Immature natural killer cell (primary cell): ENCODE data around the gene RBM33. TPM values are rescaled to one million over a fixed set of nuclear protein-coding genes. Genes with fewer than 3 reads are reported as not detected.

Experiments used
- DNase-seq, 3 donors: peaks; one replicate each; pipeline ENCODE4 v3.0.0; 2022; ENCODE audit warnings: mixed read lengths in 1 of 3
- H3K27ac Mint-ChIP-seq, 6 donors: one replicate each; pipeline ENCODE4 v1.8.0; 2020; ENCODE audit warnings: mixed read lengths in 6 of 6, mild to moderate bottlenecking in 5 of 6, inconsistent platforms in 4 of 6, moderate library complexity in 3 of 6
- H3K27me3 Mint-ChIP-seq, 3 donors: one replicate each; pipeline ENCODE4 v1.8.0; 2020 to 2021; ENCODE audit warnings: low read depth in 3 of 3, mild to moderate bottlenecking in 3 of 3, mixed read lengths in 3 of 3, moderate library complexity in 3 of 3, inconsistent platforms in 1 of 3
- H3K36me3 Mint-ChIP-seq, 3 donors: one replicate each; pipeline ENCODE4 v1.8.0; 2020; ENCODE audit warnings: mixed read lengths in 3 of 3, inconsistent platforms in 2 of 3, mild to moderate bottlenecking in 2 of 3
- H3K4me1 Mint-ChIP-seq, 2 donors: one replicate each; pipeline ENCODE4 v1.8.0; 2020; ENCODE audit warnings: inconsistent platforms in 2 of 2, mild to moderate bottlenecking in 2 of 2, mixed read lengths in 2 of 2, moderate library complexity in 1 of 2
- H3K4me3 Mint-ChIP-seq, 5 donors: one replicate each; pipeline ENCODE4 v1.8.0; 2020; ENCODE audit warnings: mild to moderate bottlenecking in 5 of 5, mixed read lengths in 5 of 5, inconsistent platforms in 3 of 5, moderate library complexity in 3 of 5
- H3K9me3 Mint-ChIP-seq, 6 donors: one replicate each; pipeline ENCODE4 v1.8.0; 2020; ENCODE audit warnings: mild to moderate bottlenecking in 6 of 6, mixed read lengths in 6 of 6, inconsistent platforms in 4 of 6, moderate library complexity in 3 of 6
- polyA plus RNA-seq, 3 donors: library from polyadenylated mRNA; unstranded; fragments of 300-500 nt; fragmentation: Illumina TruSeq; gene quantifications; one replicate each; pipeline ENCODE4 v1.2.3, GENCODE V29; 2021

The RBM33 gene
- polyA plus RNA-seq, 3 donors from 2014 or later = 10.9 to 61.5 (median 28.3) TPM

DNA sequence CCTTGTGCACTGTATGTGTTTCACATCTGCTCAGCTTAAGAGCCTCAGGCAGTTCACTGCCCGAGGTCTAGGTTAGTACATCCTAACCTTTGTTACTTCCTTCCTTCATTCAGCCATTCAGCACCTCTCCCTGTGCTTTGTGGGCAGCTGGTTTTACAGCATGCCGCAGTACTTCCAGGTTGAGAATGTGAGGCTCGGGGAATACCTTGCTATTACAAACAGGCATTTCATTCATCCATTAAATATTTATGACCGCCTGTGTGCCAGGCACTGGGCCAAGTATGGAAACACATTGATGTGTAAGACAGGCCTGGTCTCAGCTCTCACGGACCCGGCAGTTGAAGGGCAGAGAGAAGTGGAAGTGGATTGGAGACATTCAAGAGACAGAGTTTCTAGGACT lies 85.4 kb downstream of the RBM33 start:
- H3K36me3 Mint-ChIP-seq = peaks cover 0 to 21% (median 5%) of the 10 kb centered on the region in 3 donors
- peaks cover 44 to 75% of the 10 kb centered on the region in 2 donors for H3K4me1 Mint-ChIP-seq
- peak overlapping the region in 3 of 6 donors; percentile 5 to 28 (median 14) for H3K27ac Mint-ChIP-seq
- DNase-seq = no peak
- peaks cover 0 to 2% (median 0%) of the 10 kb centered on the region in 3 donors for H3K27me3 Mint-ChIP-seq
- no peaks in the 10 kb centered on the region for H3K9me3 Mint-ChIP-seq
- H3K4me3 Mint-ChIP-seq = no peak overlapping the region

DNA sequence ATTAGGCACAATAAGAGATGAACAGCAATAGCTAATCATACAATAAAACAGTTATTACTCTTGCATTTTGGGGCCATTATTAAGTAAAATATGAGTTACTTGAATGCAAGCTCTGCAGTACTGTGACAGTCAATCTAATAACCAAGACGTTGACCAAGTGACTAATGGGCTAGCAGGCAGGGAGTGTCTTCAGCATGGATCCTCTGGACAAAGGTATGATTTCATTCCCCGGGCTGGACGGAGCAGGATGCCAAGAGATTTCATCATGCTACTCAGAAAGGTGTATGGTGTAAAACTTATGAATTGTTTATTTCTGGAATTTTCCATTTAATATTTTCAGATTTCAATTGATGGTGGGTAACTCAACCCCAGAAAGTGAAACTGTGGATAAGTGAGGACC lies 86.9 kb downstream of the RBM33 start:
- no peak overlapping the region for H3K4me3 Mint-ChIP-seq
- peaks cover 44 to 74% of the 10 kb centered on the region in 2 donors for H3K4me1 Mint-ChIP-seq
- peak overlapping the region in 4 of 6 donors; percentile 14 to 51 (median 32) for H3K27ac Mint-ChIP-seq
- DNase-seq = no peak
- no peaks in the 10 kb centered on the region for H3K9me3 Mint-ChIP-seq
- peaks cover 0 to 3% (median 2%) of the 10 kb centered on the region in 3 donors for H3K27me3 Mint-ChIP-seq
- peaks cover 0 to 17% (median 5%) of the 10 kb centered on the region in 3 donors for H3K36me3 Mint-ChIP-seq

DNA sequence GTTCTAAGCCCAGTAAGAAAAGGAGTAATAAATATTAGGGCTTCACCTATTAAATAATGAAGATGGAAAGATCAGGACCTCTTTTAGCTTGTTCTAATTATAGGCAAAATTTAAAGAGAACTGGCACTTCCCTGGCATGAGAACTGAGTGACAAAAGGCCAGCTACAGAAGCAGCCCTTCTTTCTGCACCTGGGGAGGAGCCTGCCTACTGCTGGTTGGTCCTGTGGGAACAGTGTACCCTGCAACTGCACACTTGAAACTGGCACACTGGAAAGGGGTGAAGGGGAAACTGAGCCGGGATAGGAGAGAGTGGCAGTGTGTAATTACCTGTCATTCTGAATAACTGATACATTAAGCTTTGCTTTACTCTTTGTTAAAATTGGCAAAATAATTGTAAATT lies 87.4 kb downstream of the RBM33 start:
- H3K27me3 Mint-ChIP-seq = peaks cover 0 to 3% (median 2%) of the 10 kb centered on the region in 3 donors
- H3K36me3 Mint-ChIP-seq = peaks cover 0 to 17% (median 5%) of the 10 kb centered on the region in 3 donors
- H3K27ac Mint-ChIP-seq = peak overlapping the region in 4 of 6 donors; percentile 14 to 51 (median 32)
- peaks cover 44 to 74% of the 10 kb centered on the region in 2 donors for H3K4me1 Mint-ChIP-seq
- DNase-seq = no peak
- no peaks in the 10 kb centered on the region for H3K9me3 Mint-ChIP-seq
- no peak overlapping the region for H3K4me3 Mint-ChIP-seq

DNA sequence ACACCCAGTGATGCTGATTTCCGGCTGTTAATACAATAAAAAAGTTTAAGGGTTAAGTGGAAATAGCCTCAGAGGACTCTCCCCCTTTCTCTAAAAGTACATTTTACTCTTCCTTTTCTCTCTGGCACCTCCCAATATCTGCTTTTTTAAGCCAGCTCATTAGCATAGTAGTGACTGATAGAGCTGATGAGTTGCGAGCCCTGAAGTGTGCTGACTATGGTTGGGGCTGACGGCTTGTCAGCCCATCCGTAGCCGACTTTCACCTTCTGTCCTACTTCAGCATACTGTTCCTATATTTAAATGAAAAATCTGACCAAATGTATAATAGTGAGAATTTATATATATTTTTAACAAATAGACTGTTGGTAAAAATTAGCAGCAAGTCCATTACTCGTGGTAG lies 87.8 kb downstream of the RBM33 start:
- peak overlapping the region in 1 of 5 donors; percentile 22 for H3K4me3 Mint-ChIP-seq

DNA sequence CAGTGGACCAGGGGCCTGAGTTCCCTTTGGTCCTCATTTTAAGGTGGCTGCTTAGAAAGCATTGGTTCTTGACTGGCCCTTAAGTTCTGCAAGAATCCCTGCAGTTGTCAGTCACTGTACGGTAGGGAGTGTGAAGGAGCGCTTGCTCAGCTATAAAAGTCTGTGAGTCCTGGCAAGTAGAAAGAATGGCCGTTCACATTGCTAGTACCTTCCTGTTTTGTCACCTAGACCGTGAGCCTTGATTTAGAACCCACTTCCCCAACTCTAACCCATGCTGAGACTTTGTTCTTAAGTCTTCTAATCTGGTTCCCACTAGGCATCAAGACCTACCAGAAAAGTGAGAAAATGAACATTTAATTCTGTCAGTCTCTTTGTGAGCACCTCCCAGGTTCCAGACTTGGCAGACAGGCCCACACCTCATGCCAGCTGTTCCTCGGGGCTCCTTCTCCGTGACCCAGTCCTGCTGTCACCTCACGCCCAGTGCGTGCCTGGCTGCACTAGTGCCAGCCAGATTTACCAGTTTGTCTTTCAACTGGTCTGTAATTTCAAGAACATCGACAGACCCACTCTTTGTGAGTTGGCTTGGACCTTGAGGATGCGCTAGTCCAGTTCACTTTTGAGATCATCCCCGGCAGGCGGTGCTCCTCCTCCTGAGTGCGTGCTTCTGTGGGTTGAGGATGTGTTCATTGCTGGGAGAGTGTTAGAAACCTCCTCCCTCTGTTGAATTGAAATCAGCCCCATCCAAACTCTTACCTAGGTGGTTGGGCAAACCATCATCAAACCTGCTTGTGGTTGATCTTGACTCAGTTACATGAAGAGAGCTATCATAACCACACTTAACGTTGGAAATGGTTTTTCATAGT lies 89.4 kb downstream of the RBM33 start:
- Mint-ChIP-seq H3K4me3 (no peak overlapping the region), H3K4me1 (peaks cover 42 to 67% of the 10 kb centered on the region in 2 donors), H3K27me3 (peaks cover 0 to 3% (median 2%) of the 10 kb centered on the region in 3 donors), H3K36me3 (peaks cover 2 to 10% (median 7%) of the 10 kb centered on the region in 3 donors), H3K9me3 (no peaks in the 10 kb centered on the region), H3K27ac (peak overlapping the region; percentile 5 to 68 (median 44))
- no peak for DNase-seq

More for the DNA sequence above, 87.8 kb downstream of the RBM33 start:
- Mint-ChIP-seq H3K27ac (peak overlapping the region in 3 of 6 donors; percentile 26 to 77 (median 40)), H3K27me3 (peaks cover 0 to 3% (median 2%) of the 10 kb centered on the region in 3 donors), H3K9me3 (no peaks in the 10 kb centered on the region), H3K36me3 (peaks cover 3 to 17% (median 5%) of the 10 kb centered on the region in 3 donors), H3K4me1 (peaks cover 47 to 74% of the 10 kb centered on the region in 2 donors)
- DNase-seq = no peak

DNA sequence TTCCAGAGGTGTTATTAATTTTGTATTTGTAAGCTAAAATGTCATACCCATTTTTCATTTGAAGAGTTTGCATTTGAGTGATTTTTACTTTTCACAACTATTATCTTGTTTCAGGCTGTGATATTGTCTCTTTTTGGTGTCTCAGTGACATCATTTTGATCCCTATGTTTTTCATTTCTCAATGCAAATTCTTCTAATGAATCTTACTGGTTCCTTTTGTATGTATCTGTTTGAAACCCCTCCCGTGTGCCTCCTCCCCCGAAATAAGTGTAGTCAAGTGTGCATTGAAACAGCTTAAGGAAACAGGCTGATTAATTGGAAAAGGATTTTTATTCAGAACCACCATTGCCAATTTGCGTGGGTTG lies 90.0 kb downstream of the RBM33 start:
- Mint-ChIP-seq H3K27ac (peak overlapping the region in 3 of 6 donors; percentile 5 to 38 (median 9)), H3K36me3 (peaks cover 7 to 14% (median 8%) of the 10 kb centered on the region in 3 donors), H3K9me3 (no peaks in the 10 kb centered on the region), H3K27me3 (peaks cover 0 to 3% (median 2%) of the 10 kb centered on the region in 3 donors), H3K4me3 (no peak overlapping the region), H3K4me1 (peaks cover 41 to 70% of the 10 kb centered on the region in 2 donors)
- DNase-seq = no peak

DNA sequence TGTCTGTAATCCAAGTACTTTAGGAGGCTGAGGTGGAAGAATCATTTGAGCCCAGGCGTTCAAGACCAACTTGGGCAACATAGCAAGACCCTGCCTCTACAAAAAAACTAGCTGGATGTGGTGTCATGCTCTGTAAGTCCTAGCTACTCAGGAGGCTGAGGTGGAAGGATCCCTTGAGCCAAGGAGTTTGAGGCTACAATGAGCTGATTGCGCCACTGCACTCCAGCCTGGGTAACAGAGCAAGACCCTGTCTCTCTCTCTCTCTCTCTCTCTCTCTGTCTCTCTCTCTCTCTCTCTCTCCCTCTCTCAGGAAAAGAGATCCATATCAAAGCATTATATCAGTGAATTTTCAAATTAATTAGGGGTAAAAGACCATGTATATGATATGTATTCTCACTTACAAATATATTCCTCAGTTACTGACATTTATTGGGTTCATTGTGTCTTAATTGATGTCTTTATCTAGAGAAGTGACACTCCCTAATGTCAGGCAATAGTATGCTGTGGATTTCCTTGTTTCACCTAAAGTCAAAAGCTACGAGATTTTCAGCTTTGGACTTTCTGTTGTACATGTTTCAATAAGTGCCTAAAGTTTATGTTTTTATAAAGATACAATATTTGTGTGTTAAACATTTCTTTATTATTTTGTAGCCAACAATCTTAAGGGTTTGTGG lies 91.1 kb downstream of the RBM33 start:
- Mint-ChIP-seq H3K4me1 (peaks cover 38 to 65% of the 10 kb centered on the region in 2 donors), H3K27ac (peak overlapping the region in 5 of 6 donors; percentile 45 to 85 (median 61)), H3K27me3 (peaks cover 0 to 3% (median 3%) of the 10 kb centered on the region in 3 donors), H3K4me3 (no peak overlapping the region), H3K36me3 (peaks cover 9 to 13% (median 11%) of the 10 kb centered on the region in 3 donors), H3K9me3 (no peaks in the 10 kb centered on the region)
- DNase-seq = no peak

DNA sequence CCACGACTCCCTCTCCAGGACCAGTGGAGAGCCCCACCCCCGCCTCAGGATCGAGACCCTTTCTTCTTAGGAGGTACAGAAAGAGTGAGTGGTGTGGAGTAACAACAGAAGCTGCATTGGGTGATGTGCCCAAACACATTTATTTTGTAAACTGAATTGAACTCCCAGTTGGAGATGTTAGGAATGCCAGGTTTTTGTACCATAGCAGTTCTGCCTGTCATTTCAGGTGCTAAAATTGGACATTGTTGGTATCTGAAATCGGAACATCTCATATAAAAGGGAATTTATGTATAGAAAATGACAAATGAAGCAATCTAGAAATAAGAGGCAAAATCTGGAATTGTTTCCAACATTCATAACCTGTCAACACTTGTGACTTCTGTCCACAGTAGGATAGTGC lies 93.1 kb downstream of the RBM33 start:
- peaks cover 0 to 3% (median 2%) of the 10 kb centered on the region in 3 donors for H3K27me3 Mint-ChIP-seq
- H3K27ac Mint-ChIP-seq = peak overlapping the region in 1 of 6 donors; percentile 8
- no peaks in the 10 kb centered on the region for H3K9me3 Mint-ChIP-seq
- no peak overlapping the region for H3K4me3 Mint-ChIP-seq
- peaks cover 31 to 49% of the 10 kb centered on the region in 2 donors for H3K4me1 Mint-ChIP-seq
- peaks cover 16 to 25% (median 22%) of the 10 kb centered on the region in 3 donors for H3K36me3 Mint-ChIP-seq
- no peak for DNase-seq

DNA sequence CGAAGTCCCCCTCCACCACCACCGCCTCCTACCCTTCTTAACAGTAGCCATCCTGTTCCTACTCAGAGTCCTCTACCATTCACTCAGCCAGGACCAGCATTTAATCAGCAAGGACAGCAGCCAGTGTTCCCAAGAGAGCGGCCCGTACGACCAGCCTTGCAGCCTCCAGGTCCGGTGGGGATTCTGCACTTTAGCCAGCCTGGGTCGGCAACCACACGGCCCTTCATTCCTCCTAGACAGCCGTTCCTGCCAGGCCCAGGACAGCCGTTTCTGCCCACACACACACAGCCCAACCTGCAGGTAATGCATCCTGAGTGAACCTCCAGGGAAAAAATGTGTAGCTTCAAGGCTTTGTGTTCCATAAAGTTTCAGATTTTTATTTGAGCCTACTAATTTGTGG lies 93.6 kb downstream of the RBM33 start:
- H3K27ac Mint-ChIP-seq = no peak overlapping the region
- no peak overlapping the region for H3K4me3 Mint-ChIP-seq
- H3K9me3 Mint-ChIP-seq = no peaks in the 10 kb centered on the region
- DNase-seq = no peak
- peaks cover 0 to 3% (median 1%) of the 10 kb centered on the region in 3 donors for H3K27me3 Mint-ChIP-seq
- peaks cover 16 to 30% (median 27%) of the 10 kb centered on the region in 3 donors for H3K36me3 Mint-ChIP-seq
- H3K4me1 Mint-ChIP-seq = peaks cover 27 to 43% of the 10 kb centered on the region in 2 donors

DNA sequence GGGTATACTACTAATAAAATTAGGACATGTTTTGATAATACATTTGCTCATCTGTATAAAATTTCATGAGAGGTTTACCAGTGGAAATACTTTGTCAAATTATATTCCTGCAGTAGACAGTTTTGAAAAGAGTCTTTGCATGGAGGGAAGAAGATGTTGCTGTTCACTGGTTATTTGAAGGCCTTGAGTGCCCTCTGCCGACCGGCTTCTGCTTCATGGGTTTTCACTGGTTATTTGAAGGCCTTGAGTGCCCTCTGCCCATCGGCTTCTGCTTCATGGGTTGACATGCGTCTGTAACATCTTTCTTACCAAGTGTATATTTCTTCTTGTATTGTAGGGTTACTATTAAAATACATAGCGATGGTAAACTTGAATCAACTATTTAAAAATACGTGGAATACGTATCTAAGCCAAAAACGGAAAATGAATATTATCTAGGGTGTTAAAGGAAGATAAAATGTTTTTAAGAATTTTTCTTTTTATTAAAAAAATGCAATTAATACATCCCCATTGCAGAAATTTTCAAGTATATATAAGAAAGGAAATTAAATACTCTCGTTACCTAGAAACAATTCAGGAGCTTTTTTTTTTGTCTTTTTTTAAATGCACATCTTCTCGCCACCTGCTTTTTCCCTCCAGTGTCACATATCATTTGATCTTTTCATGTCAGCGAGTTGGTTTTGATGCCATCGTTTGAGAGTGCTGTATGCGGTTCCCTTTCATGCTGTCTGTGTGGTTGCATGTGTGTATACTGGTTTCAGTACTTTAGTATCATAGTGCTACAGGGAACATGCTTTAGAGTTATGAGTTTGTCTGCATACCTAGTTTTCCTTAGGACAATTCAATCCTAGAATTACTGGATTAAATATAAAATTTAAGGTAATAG lies 94.4 kb downstream of the RBM33 start:
- H3K27ac Mint-ChIP-seq = peak overlapping the region in 2 of 6 donors; percentile 7 to 47
- no peak overlapping the region for H3K4me3 Mint-ChIP-seq
- peaks cover 19 to 35% of the 10 kb centered on the region in 2 donors for H3K4me1 Mint-ChIP-seq
- no peaks in the 10 kb centered on the region for H3K9me3 Mint-ChIP-seq
- peaks cover 0 to 3% (median 1%) of the 10 kb centered on the region in 3 donors for H3K27me3 Mint-ChIP-seq
- peak; percentile 27 to 52 (median 48) for DNase-seq
- H3K36me3 Mint-ChIP-seq = peaks cover 16 to 34% (median 33%) of the 10 kb centered on the region in 3 donors

DNA sequence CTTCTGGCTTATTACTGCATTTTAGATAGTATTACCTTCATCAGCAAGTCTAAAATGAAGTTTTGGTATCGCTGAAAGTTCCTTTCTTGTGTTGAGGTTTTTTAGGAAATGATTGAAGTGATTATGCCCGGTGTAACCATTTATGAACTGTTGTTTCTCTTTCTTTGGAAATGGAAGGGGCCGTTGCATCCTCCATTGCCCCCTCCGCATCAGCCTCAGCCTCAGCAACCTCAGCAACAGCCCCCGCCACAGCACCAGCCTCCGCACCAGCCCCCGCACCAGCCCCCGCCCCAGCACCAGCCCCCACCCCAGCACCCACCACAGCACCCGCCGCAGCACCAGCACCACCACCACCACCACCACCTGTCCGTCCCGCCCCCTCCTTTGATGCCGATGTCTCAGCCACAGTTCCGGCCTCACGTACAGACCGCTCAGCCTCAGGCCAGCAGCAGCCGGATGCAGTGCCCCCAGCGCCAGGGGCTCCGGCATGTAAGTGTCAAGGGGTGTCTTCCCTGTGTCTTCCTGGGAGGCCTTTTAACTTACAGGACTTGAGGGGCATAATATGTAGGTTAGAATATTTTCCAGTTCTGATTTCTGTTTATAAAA lies 95.2 kb downstream of the RBM33 start:
- no peak for DNase-seq
- no peaks in the 10 kb centered on the region for H3K9me3 Mint-ChIP-seq
- peaks cover 16 to 34% (median 34%) of the 10 kb centered on the region in 3 donors for H3K36me3 Mint-ChIP-seq
- H3K4me1 Mint-ChIP-seq = peaks cover 12 to 28% of the 10 kb centered on the region in 2 donors
- peak overlapping the region in 3 of 6 donors; percentile 42 to 60 (median 43) for H3K27ac Mint-ChIP-seq
- H3K4me3 Mint-ChIP-seq = peak overlapping the region in 2 of 5 donors; percentile 6 to 45
- H3K27me3 Mint-ChIP-seq = peaks cover 0 to 3% (median 1%) of the 10 kb centered on the region in 3 donors

DNA sequence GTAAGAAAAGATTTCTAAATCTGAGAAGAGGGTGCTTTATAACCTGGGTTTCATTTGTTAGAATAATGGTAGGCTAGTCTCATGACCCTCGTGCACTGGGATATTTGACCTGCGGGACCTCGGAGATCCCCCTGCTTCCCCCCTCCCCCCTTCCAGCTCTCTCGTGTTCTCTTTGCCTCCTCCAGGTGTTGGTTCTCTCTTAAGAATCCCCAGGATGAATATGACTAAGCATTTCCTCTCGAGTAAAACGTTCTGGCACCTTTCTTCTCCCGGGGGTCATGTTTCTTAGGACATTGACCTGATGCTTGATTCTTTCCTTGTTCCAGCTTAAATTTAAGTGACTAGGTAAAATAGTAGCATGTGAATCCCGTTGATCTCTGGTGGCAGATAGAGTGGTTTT lies 96.6 kb downstream of the RBM33 start:
- Mint-ChIP-seq H3K4me3 (no peak overlapping the region), H3K27me3 (peaks cover 0 to 1% (median under 1%) of the 10 kb centered on the region in 3 donors), H3K9me3 (no peaks in the 10 kb centered on the region), H3K36me3 (peaks cover 16 to 48% (median 42%) of the 10 kb centered on the region in 3 donors), H3K4me1 (peaks cover 8 to 18% of the 10 kb centered on the region in 2 donors), H3K27ac (no peak overlapping the region)
- DNase-seq = no peak
